Liver (tissue), 9 donors: ENCODE data around the gene TSPAN18. TPM values are rescaled to one million over a fixed set of nuclear protein-coding genes. Genes with fewer than 3 reads are reported as not detected.

Experiments
- DNase-seq: peaks from one replicate; pipeline ENCODE4 v3.0.0-alpha.2; 2017; ENCODE audit warnings: low spot score
- H3K27ac ChIP-seq, 2 donors: one replicate each; pipeline ENCODE4 v1.7.0; 2013; ENCODE audit warnings: inconsistent platforms in 2 of 2, low read length in 2 of 2, control low read depth in 1 of 2, low read depth in 1 of 2, mild to moderate bottlenecking in 1 of 2
- H3K27me3 ChIP-seq, 4 donors: one replicate each; pipeline versions ENCODE4 v1.6.1 to v1.7.0; 2013; ENCODE audit warnings: low read length in 3 of 4, inconsistent platforms in 1 of 4, mild to moderate bottlenecking in 1 of 4, moderate library complexity in 1 of 4; ENCODE audit not compliant: control insufficient read depth in 4 of 4, insufficient read depth in 4 of 4
- H3K36me3 ChIP-seq, 4 donors: one replicate each; pipeline versions ENCODE4 v1.6.1 to v1.7.0; 2013; ENCODE audit warnings: low read length in 3 of 4, mild to moderate bottlenecking in 3 of 4, low read depth in 1 of 4, moderate library complexity in 1 of 4; ENCODE audit not compliant: control insufficient read depth in 4 of 4, insufficient read depth in 3 of 4
- H3K4me1 ChIP-seq, 4 donors: one replicate each; pipeline versions ENCODE4 v1.6.1 to v1.7.0; 2013; ENCODE audit warnings: low read length in 3 of 4, mild to moderate bottlenecking in 3 of 4, moderate library complexity in 1 of 4; ENCODE audit not compliant: control insufficient read depth in 4 of 4, insufficient read depth in 4 of 4
- H3K4me3 ChIP-seq, 3 donors: one replicate each; pipeline versions ENCODE4 v1.6.1 to v1.7.0; 2013; ENCODE audit warnings: low read length in 3 of 3, control low read depth in 1 of 3, low read depth in 1 of 3, mild to moderate bottlenecking in 1 of 3
- H3K9ac ChIP-seq, 2 donors: one replicate each; pipeline ENCODE4 v1.7.0; 2013; ENCODE audit warnings: low read length in 2 of 2, mild to moderate bottlenecking in 2 of 2, moderate library complexity in 2 of 2, control low read depth in 1 of 2, low read depth in 1 of 2
- H3K9me3 ChIP-seq, 4 donors: one replicate each; pipeline versions ENCODE4 v1.6.1 to v1.7.0; 2013; ENCODE audit warnings: low read length in 3 of 4; ENCODE audit not compliant: control insufficient read depth in 4 of 4
- EGR1 ChIP-seq, 2 donors: IDR thresholded peaks; 2 replicates each; pipeline ENCODE4 v1.6.1; 2016 to 2018; ENCODE audit warnings: antibody characterized with exemption in 2 of 2, low read depth in 2 of 2
- FOXA1 ChIP-seq: IDR thresholded peaks from 2 replicates; pipeline ENCODE4 v1.6.1; 2016; ENCODE audit warnings: antibody characterized with exemption
- FOXA2 ChIP-seq: IDR thresholded peaks from 2 replicates; pipeline ENCODE4 v1.6.1; 2016; ENCODE audit warnings: antibody characterized with exemption
- GABPA ChIP-seq, 2 donors: IDR thresholded peaks in 1 of 2; conservative IDR thresholded peaks in 1 of 2; 2 replicates each; pipeline ENCODE4 v1.6.1; 2016; ENCODE audit warnings: antibody characterized with exemption in 2 of 2, mild to moderate bottlenecking in 1 of 2, moderate library complexity in 1 of 2
- HNF4A ChIP-seq, 2 donors: conservative IDR thresholded peaks; 2 replicates each; pipeline ENCODE4 v1.6.1; 2016; ENCODE audit warnings: antibody characterized with exemption in 2 of 2, mild to moderate bottlenecking in 2 of 2
- HNF4G ChIP-seq: IDR thresholded peaks from 2 replicates; pipeline ENCODE4 v1.6.1; 2016; ENCODE audit warnings: antibody characterized with exemption
- JUND ChIP-seq, 2 donors: IDR thresholded peaks; 2 replicates each; pipeline ENCODE4 v1.6.1; 2016; ENCODE audit warnings: antibody characterized with exemption in 2 of 2
- NR2F2 ChIP-seq: IDR thresholded peaks from 2 replicates; pipeline ENCODE4 v1.6.1; 2016; ENCODE audit warnings: antibody characterized with exemption
- RAD21 ChIP-seq, 2 donors: IDR thresholded peaks; 2 replicates each; pipeline ENCODE4 v1.6.1; 2016; ENCODE audit warnings: antibody characterized with exemption in 2 of 2, mild to moderate bottlenecking in 2 of 2
- RXRA ChIP-seq, 2 donors: IDR thresholded peaks; 2 replicates each; pipeline ENCODE4 v1.6.1; 2017 to 2018; ENCODE audit warnings: antibody characterized with exemption in 2 of 2, mild to moderate bottlenecking in 1 of 2
- SP1 ChIP-seq: IDR thresholded peaks from 2 replicates; pipeline ENCODE4 v1.6.1; 2018; ENCODE audit warnings: antibody characterized with exemption, mild to moderate bottlenecking
- TAF1 ChIP-seq: conservative IDR thresholded peaks from 2 replicates; pipeline ENCODE4 v1.6.1; 2016; ENCODE audit warnings: antibody characterized with exemption, mild to moderate bottlenecking
- WGBS: extraction: QIAGEN DNeasy Blood & Tissue Kit; methylation state at CpG from one replicate; pipeline ENCODE4 v1.1.7; 2013; 5-methylcytosine and 5-hydroxymethylcytosine counted together
- polyA plus RNA-seq, 2 donors: library from polyadenylated mRNA; stranded (reverse) in 1 of 2; unstranded in 1 of 2; fragments of 200-250 nt in 1 of 2; fragments of >200 nt in 1 of 2; fragmentation: Nextera tagmentation in 1 of 2; extraction: Ambion mirVana in 1 of 2; gene quantifications; one replicate each; pipeline versions ENCODE4 v1.2.1 to v1.2.3, GENCODE V29; 2013 to 2015
- total RNA-seq, 2 donors: library from RNA; depleted of rRNA; stranded (reverse); fragments of >200 nt; gene quantifications; one replicate each; pipeline ENCODE4 v1.2.3, GENCODE V29; 2014
- TF ChIP-seq, protein P1 (sequence below): IDR thresholded peaks from 2 replicates; pipeline ENCODE4 v1.6.1; 2016; ENCODE audit warnings: antibody characterized with exemption
- TF ChIP-seq, protein P2 (sequence below): IDR thresholded peaks from 2 replicates; pipeline ENCODE4 v1.6.1; 2016; ENCODE audit warnings: antibody characterized with exemption, mild to moderate bottlenecking
- TF ChIP-seq, protein P3 (sequence below): fragments of 150-350 bp; IDR thresholded peaks from 2 replicates; pipeline ENCODE4 v1.5.1; 2017; ENCODE audit warnings: improper control_type of control experiment, low read depth, low read length; ENCODE audit not compliant: missing input control
- TF ChIP-seq, protein P4 (sequence below): IDR thresholded peaks from 2 replicates; pipeline ENCODE4 v1.6.1; 2016; ENCODE audit warnings: antibody characterized with exemption
- donor health status: healthy.
- donor health status: healthy.
- donor health status: healthy.
- donor health status: healthy.
- donor health status: healthy.

The TSPAN18 gene
- total and polyA plus RNA-seq, 4 donors: 1.2 to 5.0 (median 2.8) TPM

GRCh38 chr11:44728491-44728910 is 1.7 kb downstream of the TSPAN18 start:
- DNase-seq: no peak
- 56% methylated on average over 6 of the region's 6 CpGs for WGBS
- Histone ChIP-seq H3K4me1 (peaks cover 3 to 16% (median 7%) of the 10 kb centered on the region in 4 donors), H3K27ac (no peak overlapping the region), H3K9ac (no peak overlapping the region), H3K36me3 (no peaks in the 10 kb centered on the region), H3K9me3 (no peaks in the 10 kb centered on the region), H3K27me3 (peaks cover 0 to 7% (median 0%) of the 10 kb centered on the region in 4 donors), H3K4me3 (no peak overlapping the region)
- TF ChIP-seq, protein P1, sequence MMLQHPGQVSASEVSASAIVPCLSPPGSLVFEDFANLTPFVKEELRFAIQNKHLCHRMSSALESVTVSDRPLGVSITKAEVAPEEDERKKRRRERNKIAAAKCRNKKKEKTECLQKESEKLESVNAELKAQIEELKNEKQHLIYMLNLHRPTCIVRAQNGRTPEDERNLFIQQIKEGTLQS: no peak
- TF ChIP-seq, protein P2, sequence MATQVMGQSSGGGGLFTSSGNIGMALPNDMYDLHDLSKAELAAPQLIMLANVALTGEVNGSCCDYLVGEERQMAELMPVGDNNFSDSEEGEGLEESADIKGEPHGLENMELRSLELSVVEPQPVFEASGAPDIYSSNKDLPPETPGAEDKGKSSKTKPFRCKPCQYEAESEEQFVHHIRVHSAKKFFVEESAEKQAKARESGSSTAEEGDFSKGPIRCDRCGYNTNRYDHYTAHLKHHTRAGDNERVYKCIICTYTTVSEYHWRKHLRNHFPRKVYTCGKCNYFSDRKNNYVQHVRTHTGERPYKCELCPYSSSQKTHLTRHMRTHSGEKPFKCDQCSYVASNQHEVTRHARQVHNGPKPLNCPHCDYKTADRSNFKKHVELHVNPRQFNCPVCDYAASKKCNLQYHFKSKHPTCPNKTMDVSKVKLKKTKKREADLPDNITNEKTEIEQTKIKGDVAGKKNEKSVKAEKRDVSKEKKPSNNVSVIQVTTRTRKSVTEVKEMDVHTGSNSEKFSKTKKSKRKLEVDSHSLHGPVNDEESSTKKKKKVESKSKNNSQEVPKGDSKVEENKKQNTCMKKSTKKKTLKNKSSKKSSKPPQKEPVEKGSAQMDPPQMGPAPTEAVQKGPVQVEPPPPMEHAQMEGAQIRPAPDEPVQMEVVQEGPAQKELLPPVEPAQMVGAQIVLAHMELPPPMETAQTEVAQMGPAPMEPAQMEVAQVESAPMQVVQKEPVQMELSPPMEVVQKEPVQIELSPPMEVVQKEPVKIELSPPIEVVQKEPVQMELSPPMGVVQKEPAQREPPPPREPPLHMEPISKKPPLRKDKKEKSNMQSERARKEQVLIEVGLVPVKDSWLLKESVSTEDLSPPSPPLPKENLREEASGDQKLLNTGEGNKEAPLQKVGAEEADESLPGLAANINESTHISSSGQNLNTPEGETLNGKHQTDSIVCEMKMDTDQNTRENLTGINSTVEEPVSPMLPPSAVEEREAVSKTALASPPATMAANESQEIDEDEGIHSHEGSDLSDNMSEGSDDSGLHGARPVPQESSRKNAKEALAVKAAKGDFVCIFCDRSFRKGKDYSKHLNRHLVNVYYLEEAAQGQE: no peak
- TF ChIP-seq HNF4A (conservative IDR thresholded peaks at IDR 0.05) (no peak), RAD21 (IDR thresholded peaks at IDR 0.05) (no peak), FOXA1 (no peak), SP1 (no peak)
- TF ChIP-seq, protein P3, sequence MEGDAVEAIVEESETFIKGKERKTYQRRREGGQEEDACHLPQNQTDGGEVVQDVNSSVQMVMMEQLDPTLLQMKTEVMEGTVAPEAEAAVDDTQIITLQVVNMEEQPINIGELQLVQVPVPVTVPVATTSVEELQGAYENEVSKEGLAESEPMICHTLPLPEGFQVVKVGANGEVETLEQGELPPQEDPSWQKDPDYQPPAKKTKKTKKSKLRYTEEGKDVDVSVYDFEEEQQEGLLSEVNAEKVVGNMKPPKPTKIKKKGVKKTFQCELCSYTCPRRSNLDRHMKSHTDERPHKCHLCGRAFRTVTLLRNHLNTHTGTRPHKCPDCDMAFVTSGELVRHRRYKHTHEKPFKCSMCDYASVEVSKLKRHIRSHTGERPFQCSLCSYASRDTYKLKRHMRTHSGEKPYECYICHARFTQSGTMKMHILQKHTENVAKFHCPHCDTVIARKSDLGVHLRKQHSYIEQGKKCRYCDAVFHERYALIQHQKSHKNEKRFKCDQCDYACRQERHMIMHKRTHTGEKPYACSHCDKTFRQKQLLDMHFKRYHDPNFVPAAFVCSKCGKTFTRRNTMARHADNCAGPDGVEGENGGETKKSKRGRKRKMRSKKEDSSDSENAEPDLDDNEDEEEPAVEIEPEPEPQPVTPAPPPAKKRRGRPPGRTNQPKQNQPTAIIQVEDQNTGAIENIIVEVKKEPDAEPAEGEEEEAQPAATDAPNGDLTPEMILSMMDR: no peak

DNA sequence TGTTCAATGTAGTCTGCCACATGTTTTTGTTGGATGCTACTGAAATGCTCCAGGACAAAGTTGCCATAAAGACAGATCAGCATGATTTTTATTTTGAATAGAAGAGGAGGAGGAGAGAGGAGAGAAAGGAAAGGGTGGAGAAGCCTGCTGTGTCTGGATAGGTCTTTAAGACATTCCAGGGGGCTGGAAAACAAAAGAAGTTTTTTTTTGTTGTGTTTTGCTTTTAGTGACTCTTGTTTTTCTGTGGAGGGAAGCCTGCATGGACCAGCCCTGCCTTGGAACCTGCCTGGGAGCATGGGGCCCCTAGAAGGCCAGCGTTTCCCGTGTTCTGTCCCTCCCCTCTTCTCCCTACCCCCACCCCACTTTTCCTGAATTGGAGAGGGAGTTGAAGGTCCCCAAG is 2.3 kb downstream of the TSPAN18 start:
- 71% methylated on average over 2 of the region's 2 CpGs for WGBS
- DNase-seq: no peak
- no peak overlapping the region for H3K4me3 ChIP-seq
- H3K27me3 ChIP-seq: peaks cover 0 to 7% (median 0%) of the 10 kb centered on the region in 4 donors
- peaks cover 3 to 16% (median 7%) of the 10 kb centered on the region in 4 donors for H3K4me1 ChIP-seq
- no peaks in the 10 kb centered on the region for H3K9me3 ChIP-seq
- H3K9ac ChIP-seq: no peak overlapping the region
- no peaks in the 10 kb centered on the region for H3K36me3 ChIP-seq
- TF ChIP-seq, protein P3: no peak
- H3K27ac ChIP-seq: no peak overlapping the region

GRCh38 chr11:44729713-44730112 is 3.0 kb downstream of the TSPAN18 start:
- 74% methylated on average over 3 of the region's 3 CpGs for WGBS
- Histone ChIP-seq H3K4me3 (no peak overlapping the region), H3K9me3 (no peaks in the 10 kb centered on the region), H3K36me3 (no peaks in the 10 kb centered on the region), H3K27ac (no peak overlapping the region), H3K27me3 (peaks cover 0 to 7% (median 0%) of the 10 kb centered on the region in 4 donors), H3K9ac (no peak overlapping the region), H3K4me1 (peaks cover 3 to 16% (median 7%) of the 10 kb centered on the region in 4 donors)
- no peak for DNase-seq
- TF ChIP-seq TAF1: no peak
- TF ChIP-seq FOXA1: no peak
- TF ChIP-seq RAD21 (IDR thresholded peaks at IDR 0.05): no peak
- TF ChIP-seq RXRA (IDR thresholded peaks at IDR 0.05): no peak
- TF ChIP-seq HNF4G: no peak
- TF ChIP-seq HNF4A (conservative IDR thresholded peaks at IDR 0.05): no peak
- no peak for TF ChIP-seq NR2F2
- no peak for TF ChIP-seq GABPA (IDR thresholded peaks at IDR 0.05 in 1 of 2, conservative IDR thresholded peaks at IDR 0.05 in 1 of 2)
- no peak for TF ChIP-seq SP1
- no peak for TF ChIP-seq EGR1 (IDR thresholded peaks at IDR 0.05; ENCODE audit: low read depth in 2 of 2)
- TF ChIP-seq, protein P4, sequence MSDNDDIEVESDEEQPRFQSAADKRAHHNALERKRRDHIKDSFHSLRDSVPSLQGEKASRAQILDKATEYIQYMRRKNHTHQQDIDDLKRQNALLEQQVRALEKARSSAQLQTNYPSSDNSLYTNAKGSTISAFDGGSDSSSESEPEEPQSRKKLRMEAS: no peak
- TF ChIP-seq, protein P2: no peak
- no peak for TF ChIP-seq FOXA2
- TF ChIP-seq JUND (IDR thresholded peaks at IDR 0.05): no peak
